HG02798 (cell line): Measurements from ENCODE around the gene ATP6AP1.
"Not testable (repeated sequence)": the region's sequence is repeated elsewhere in the genome, so short reads cannot be mapped to it uniquely, and the experiment has no call there.

Source experiments
- ATAC-seq: cut with Tn5 transposase; IDR thresholded peaks from one replicate; pipeline ENCODE4 v1.9.1; 2021; ENCODE audit warnings: mild to moderate bottlenecking; ENCODE audit not compliant: unreplicated experiment, poor library complexity

The ATP6AP1 gene

DNA sequence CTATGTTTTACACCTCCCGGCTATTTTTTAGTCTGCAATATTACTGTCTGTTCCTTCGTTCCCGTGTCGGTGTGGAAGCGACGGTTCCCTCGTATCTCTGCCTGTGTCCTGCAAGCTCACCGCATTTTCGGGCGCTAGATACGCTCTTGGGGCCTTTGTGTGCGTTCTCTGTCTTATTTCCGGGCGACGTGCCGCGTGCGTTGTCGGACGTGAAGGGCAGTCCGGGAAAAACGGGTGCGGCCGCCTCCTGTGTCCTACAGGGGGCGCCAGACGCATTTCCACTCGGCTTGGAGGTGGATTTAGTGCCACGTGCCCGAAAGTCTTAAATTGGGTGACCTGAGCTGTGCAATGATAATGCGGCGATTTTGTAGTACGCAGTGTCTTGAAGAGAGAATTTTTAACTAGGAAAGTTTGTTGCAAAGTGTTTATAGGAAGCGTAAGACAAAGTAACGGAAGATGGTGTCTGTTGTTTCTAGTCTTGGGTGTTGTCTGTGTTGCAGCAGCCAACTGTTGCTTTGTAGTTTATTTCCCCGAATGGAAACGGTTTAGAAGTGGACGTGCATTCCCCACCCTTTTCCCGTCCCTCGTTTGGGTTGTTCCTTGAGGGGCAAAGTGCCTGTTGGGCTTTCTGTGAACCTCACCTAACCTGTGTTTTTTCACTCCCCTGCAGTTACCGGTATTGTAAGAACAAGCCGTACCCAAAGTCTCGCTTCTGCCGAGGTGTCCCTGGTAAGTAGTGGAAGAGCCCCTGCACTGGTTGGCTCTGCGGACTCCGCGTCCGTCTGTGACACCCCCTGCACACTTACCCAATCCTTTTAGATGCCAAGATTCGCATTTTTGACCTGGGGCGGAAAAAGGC is 29.6 kb upstream of the ATP6AP1 start:
- ATAC-seq = peak; percentile 31

DNA sequence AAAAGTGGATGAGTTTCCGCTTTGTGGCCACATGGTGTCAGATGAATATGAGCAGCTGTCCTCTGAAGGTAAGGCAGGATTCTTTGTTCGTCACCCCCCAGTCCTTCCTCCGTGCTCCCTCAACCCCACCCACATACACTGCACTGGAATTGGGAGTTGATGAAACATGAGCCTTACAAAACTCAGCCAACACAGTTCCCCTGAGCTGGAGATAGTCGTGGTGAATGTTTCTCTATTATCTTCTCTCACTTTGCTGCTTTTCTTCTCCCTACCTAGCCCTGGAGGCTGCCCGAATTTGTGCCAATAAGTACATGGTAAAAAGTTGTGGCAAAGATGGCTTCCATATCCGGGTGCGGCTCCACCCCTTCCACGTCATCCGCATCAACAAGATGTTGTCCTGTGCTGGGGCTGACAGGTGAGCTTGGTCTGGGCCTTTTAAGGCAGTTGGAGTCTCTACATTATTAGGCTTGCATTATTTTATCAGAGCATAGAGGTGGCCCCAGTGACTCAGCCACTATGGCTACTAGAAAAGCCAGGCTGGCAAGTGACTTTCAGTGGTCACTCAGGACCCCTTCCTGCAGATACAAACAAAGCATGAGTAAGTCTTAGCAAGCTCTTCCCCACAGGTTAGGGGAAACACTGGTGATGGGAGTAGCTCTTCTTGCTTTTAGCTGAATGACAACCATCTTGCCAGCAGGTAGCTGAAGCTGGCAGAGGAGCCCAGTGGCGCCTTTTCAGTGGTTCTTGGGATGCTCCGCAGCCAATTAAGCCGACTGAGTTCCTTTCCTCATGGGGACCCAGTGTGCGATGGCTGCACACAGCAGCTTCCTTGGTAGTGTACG is 28.7 kb upstream of the ATP6AP1 start:
- ATAC-seq = no peak

GRCh38 chrX:154400369-154400817 is 28.1 kb upstream of the ATP6AP1 start:
- ATAC-seq = not testable (repeated sequence)

- no peak for ATAC-seq
These were observed 27.3 kb upstream of the ATP6AP1 start for GRCh38 chrX:154401045-154401799.

- ATAC-seq = no peak
These were observed 26.4 kb upstream of the ATP6AP1 start for GRCh38 chrX:154401918-154402621.

GRCh38 chrX:154402622-154403127 is 25.8 kb upstream of the ATP6AP1 start:
- ATAC-seq = no peak

- ATAC-seq = no peak
These were observed 25.3 kb upstream of the ATP6AP1 start for GRCh38 chrX:154403192-154403591.

DNA sequence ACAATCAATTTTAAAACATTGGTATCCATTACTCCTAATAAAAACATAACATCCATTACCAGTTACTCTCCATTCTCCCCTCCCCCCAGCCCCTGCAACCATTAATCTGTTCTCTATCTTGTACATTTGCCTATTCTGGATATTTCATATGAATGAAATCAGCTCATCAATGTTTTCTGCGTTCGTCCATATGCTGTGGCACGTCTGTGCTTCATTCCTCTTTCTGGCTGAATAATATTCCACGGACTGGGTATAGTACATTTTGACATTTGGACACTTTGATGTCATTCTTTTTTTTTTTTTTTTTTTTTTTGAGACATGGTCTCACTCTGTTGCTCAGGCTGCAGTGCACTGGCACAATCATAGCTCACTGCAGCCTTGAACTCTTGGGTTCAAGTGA is 24.6 kb upstream of the ATP6AP1 start:
- no peak for ATAC-seq

DNA sequence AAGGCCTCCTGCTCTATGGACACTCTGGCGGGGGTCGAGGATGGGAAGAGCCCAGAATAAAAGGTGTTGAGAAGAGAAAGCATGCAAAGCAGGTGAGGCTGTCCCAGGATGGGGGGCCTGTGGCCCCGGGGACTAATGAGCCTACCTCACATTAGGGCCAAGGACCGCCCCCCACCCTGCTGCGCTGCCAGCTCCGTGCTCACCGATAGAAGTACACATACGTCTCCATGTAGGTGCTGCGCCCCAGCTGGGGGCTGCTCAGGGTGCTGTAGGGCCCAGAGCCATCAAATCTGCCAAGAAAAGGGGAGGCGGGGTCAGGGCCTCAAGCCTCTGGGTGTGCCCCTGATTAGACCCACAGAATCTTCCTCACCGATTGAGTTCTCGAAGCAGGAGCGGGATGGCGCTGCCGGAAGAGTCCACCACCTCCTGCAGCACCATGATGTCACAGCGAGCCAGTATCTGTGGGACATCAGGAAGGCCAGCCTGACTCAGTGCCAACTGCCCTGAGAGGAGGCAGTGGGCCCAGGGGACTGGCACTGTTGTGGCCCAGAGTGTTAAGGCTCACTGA is 23.8 kb upstream of the ATP6AP1 start:
- ATAC-seq = no peak

GRCh38 chrX:154408659-154409221 is 19.7 kb upstream of the ATP6AP1 start:
- ATAC-seq = no peak

- ATAC-seq = no peak
These were observed 19.1 kb upstream of the ATP6AP1 start, which contains the start of gene DNASE1L1 for GRCh38 chrX:154409222-154409871. TSS of gene DNASE1L1 (minus strand) at chrX:154409254. CDS start at chrX:154405568, 3,686 bp downstream.

DNA sequence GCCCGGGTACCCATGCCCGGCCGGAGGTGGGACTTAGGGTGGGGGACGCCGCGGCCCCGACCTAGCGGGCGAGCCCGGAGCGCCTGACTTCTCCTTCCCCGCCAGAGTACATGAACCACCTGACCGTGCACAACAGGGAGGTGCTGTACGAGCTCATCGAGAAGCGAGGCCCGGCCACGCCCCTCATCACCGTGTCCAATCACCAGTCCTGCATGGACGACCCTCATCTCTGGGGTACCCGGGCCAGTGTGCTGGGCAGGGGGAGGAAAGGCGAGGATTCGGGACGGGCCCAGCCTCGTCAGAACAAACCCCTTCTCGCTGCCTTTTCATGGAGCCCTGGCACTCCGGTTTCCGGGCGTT is 16.5 kb upstream of the ATP6AP1 start:
- ATAC-seq = peak; percentile 70

DNA sequence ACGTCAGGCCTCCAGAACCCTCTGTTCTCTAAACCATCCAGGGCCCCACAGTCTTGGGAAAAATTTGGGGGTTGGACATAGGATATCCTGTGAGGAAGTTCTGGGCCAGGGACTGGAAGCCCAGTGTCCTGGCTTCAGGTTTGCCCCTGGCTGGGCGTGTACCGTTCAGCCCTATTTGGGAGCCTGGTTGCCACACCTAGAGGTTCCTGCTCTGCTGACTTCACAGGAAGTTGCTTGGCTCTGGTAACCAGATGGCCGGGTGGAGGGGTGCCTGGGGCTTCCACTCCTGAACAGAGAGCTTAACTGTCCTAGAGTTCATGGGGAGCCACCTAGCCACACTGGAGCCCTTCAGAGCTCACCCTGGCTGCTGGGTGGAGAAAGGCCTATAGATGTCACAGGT is 16.0 kb upstream of the ATP6AP1 start:
- ATAC-seq = no peak

GRCh38 chrX:154413142-154413541 is 15.3 kb upstream of the ATP6AP1 start:
- no peak for ATAC-seq

DNA sequence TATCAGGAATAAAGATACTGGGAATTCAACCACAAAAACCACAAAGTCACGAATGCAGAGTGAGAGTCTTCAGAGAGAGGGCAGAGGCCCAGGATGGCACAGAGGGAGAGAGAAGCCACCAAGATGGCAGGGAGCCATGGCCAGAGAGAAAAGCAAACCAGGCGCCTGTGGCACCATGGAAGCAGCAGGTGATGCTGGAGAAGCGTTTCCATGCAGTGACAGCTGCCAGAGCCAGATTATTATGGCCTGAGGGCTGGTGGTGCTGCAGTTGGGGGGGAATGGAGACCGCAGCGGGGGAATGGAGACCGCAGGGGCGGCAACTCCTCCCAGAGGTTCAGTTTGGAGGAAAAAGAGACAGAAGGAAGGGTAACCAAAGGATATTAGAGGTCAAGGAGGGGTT is 11.3 kb upstream of the ATP6AP1 start:
- no peak for ATAC-seq

DNA sequence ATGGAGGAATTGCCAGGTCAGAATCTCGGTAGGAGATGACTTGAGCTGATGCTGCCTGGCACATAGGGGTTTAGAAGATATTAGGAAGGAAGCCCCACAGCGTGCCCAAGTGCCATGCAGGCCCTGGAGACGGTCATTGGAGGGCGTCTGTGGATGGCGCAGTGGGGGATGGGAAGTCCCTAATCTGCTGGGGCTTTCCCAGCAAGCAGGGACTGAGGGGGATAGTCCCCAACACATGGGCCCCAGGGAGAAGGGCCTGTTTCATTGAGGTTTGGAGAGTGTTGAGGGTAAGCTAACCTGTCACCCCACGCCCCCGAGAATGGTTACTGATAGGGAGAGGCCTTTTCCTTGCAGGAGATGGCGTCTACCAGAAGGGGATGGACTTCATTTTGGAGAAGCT is 9.3 kb upstream of the ATP6AP1 start:
- ATAC-seq = no peak

GRCh38 chrX:154419688-154420401 is 8.6 kb upstream of the ATP6AP1 start:
- no peak for ATAC-seq

- no peak for ATAC-seq
These were observed 8.1 kb upstream of the ATP6AP1 start for GRCh38 chrX:154420402-154420756.
